Right lobe of liver (tissue), 6 donors: Measurements from ENCODE around the gene CDC25C. TPM values are rescaled to one million over a fixed set of nuclear protein-coding genes. Genes with fewer than 3 reads are reported as not detected.

ENCODE experiments used
- ATAC-seq, 4 donors: fragments of 200-7000 bp; cut with Tn5 transposase; one replicate each; pipeline ENCODE4 v1.9.1; 2020; ENCODE audit warnings: mild to moderate bottlenecking in 4 of 4, moderate library complexity in 4 of 4
- DNase-seq, 3 donors: peaks; one replicate each; pipeline ENCODE4 v3.0.0-alpha.2; 2020
- H3K27ac ChIP-seq, 3 donors: fragments of 200-600 bp; one replicate each; pipeline ENCODE4 v1.8.0; 2022
- H3K27me3 ChIP-seq, 2 donors: fragments of 200-600 bp; one replicate each; pipeline ENCODE4 v1.8.0; 2022
- H3K36me3 ChIP-seq, 4 donors: fragments of 200-600 bp; sonication (generic) in 1 of 4; one replicate each; pipeline versions ENCODE4 v1.5.1 to v1.8.0; 2017 to 2022; ENCODE audit warnings: control low read depth in 1 of 4
- H3K4me1 ChIP-seq, 4 donors: fragments of 200-600 bp; sonication (generic) in 1 of 4; one replicate each; pipeline versions ENCODE4 v1.5.1 to v1.8.0; 2017 to 2022; ENCODE audit warnings: control low read depth in 1 of 4
- H3K4me3 ChIP-seq, 3 donors: fragments of 200-600 bp; one replicate each; pipeline ENCODE4 v1.8.0; 2022
- H3K9me3 ChIP-seq, 4 donors: fragments of 200-600 bp; sonication (generic) in 1 of 4; one replicate each; pipeline versions ENCODE4 v1.5.1 to v1.8.0; 2017 to 2022; ENCODE audit warnings: control low read depth in 1 of 4
- POLR2A ChIP-seq: fragments of 450-650 bp; IDR thresholded peaks from one replicate; pipeline ENCODE4 v1.6.1; 2017; ENCODE audit warnings: antibody characterized with exemption, mild to moderate bottlenecking
- WGBS: methylation state at CpG from one replicate; pipeline ENCODE4 v1.1.6; 2018; ENCODE audit warnings: low coverage, low lambda C conversion rate; ENCODE audit not compliant: insufficient coverage; ENCODE audit errors: missing lambda C conversion rate; 5-methylcytosine and 5-hydroxymethylcytosine counted together
- intact Hi-C, 2 donors: fragments of 100-400 bp; cut with DNase I; formaldehyde crosslinking; loops; one replicate each; pipeline versions ENCODE4 v1.11.2 to v1.14.1; 2022
- total RNA-seq, 6 experiments: library from RNA; depleted of rRNA in 2 of 6; stranded (reverse); fragments of >200 nt in 2 of 6; fragmentation: NEBNext Ultra II Directional in 3 of 6; extraction: Animal tissue kit (Norgen Biotek cat#: 25700) in 3 of 6; gene quantifications; one replicate each; pipeline versions ENCODE4 v1.1.0 to v1.2.4, GENCODE V29; 2016 to 2023
- TF ChIP-seq, protein P1 (sequence below), 4 donors: fragments of 200-600 bp in 3 of 4; fragments of 450-650 bp in 1 of 4; IDR thresholded peaks; one replicate each; pipeline versions ENCODE4 v1.5.1 to v1.8.0; 2016 to 2022; ENCODE audit warnings: antibody characterized with exemption in 4 of 4, mild to moderate bottlenecking in 2 of 4
- donor health status: DM: no; HTN: yes; CAD: no.
- donor health status: DM: no; HTN: no; CAD: no.
- donor health status: DM: no; HTN: no; CAD: no.
- donor health status: DM: no; HTN: yes; CAD: no.
- donor health status: DM: no; HTN: yes; CAD: no.

Gene CDC25C
- total RNA-seq, 6 experiments from 2014 or later: 0.18 to 0.43 (median 0.24) TPM; not detected in 3

GRCh38 chr5:138338411-138339090 lies 6.9 kb upstream of the CDC25C start:
- Histone ChIP-seq H3K4me3 (peak overlapping the region; percentile 68 to 84 (median 81)), H3K9me3 (no peaks in the 10 kb centered on the region), H3K36me3 (peaks cover 0 to 24% (median 3%) of the 10 kb centered on the region in 4 donors), H3K4me1 (peaks cover 0 to 13% (median 4%) of the 10 kb centered on the region in 4 donors), H3K27me3 (no peaks in the 10 kb centered on the region), H3K27ac (peak overlapping the region; percentile 98 to 100 (median 99))
- ATAC-seq (no peak), DNase-seq (no peak)
- intact Hi-C loops: no loop called here
- TF ChIP-seq POLR2A: no peak
- TF ChIP-seq, protein P1, sequence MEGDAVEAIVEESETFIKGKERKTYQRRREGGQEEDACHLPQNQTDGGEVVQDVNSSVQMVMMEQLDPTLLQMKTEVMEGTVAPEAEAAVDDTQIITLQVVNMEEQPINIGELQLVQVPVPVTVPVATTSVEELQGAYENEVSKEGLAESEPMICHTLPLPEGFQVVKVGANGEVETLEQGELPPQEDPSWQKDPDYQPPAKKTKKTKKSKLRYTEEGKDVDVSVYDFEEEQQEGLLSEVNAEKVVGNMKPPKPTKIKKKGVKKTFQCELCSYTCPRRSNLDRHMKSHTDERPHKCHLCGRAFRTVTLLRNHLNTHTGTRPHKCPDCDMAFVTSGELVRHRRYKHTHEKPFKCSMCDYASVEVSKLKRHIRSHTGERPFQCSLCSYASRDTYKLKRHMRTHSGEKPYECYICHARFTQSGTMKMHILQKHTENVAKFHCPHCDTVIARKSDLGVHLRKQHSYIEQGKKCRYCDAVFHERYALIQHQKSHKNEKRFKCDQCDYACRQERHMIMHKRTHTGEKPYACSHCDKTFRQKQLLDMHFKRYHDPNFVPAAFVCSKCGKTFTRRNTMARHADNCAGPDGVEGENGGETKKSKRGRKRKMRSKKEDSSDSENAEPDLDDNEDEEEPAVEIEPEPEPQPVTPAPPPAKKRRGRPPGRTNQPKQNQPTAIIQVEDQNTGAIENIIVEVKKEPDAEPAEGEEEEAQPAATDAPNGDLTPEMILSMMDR (IDR thresholded peaks at IDR 0.05): no peak
- 6% methylated on average over 6 of the region's 22 CpGs for WGBS

DNA sequence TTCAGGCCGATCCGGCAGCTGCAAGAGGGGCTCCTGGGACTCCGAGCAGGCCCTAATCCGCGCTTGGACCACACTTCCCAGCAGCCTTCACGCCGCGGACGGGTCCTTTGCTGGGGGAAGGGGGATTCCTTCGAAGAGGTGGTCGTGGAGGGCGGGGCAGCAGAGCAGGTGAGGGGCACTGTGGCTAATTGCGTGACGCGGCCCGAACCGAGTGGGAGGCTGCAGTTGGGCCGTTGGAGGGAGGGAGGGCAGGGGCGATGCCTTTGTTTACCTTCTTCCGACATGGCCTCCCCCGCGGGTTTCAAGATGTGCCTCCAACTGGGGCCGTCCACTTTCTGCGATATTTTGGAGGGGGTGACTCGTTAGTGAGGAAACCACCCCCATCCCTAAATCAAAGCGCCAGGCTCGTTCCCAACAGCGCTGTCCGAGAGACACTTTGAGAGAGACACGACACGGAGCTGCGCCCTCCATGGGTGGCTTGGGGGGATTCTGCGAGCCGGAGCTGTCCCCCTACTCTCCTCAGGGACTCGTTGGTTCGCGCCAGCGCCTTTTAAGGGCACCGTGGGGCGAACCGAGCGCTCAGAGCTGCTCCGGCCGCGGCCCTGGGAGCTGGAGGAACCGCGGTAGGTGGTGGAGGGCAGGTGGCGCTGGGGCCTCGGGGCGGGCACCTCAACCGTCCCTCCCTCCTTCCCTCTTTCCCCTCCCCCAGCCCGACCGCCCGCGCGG lies 6.2 kb upstream of the CDC25C start, which contains the start of gene FAM53C:
Gene FAM53C (plus strand): TSS at position 582 of the 726 bp plus-strand sequence. CDS start 3,070 bp downstream, outside the sequence.
- Histone ChIP-seq H3K4me3 (peak within 1 kb of the TSS; percentile 68 to 84 (median 81)), H3K27me3 (no peaks in the 10 kb centered on the region), H3K9me3 (no peaks in the 10 kb centered on the region), H3K36me3 (peaks cover 0 to 17% (median 3%) of the 10 kb centered on the region in 4 donors), H3K4me1 (peaks cover 0 to 13% (median 4%) of the 10 kb centered on the region in 4 donors), H3K27ac (peak within 1 kb of the TSS; percentile 98 to 100 (median 99))
- peak; percentile 94 to 96 (median 95) for DNase-seq
- 2% methylated on average over 8 of the region's 56 CpGs for WGBS
- intact Hi-C loops: no loop called here
- ATAC-seq: peak; percentile 91 to 97 (median 94)
- TF ChIP-seq, protein P1 (IDR thresholded peaks at IDR 0.05): peak in 2 of 4 donors; percentile 7 to 14
- peak; percentile 100 for TF ChIP-seq POLR2A

- Histone ChIP-seq H3K4me3 (peak overlapping the region; percentile 68 to 84 (median 81)), H3K27ac (peak overlapping the region; percentile 98 to 100 (median 99)), H3K36me3 (peaks cover 0 to 11% (median 1%) of the 10 kb centered on the region in 4 donors), H3K4me1 (peaks cover 0 to 13% (median 4%) of the 10 kb centered on the region in 4 donors), H3K9me3 (no peaks in the 10 kb centered on the region), H3K27me3 (no peaks in the 10 kb centered on the region)
- peak; percentile 74 to 81 (median 79) for DNase-seq
- peak; percentile 45 to 66 (median 54) for ATAC-seq
- WGBS: 15% methylated on average over 10 of the region's 13 CpGs
- intact Hi-C loops: no loop called here
- TF ChIP-seq, protein P1 (IDR thresholded peaks at IDR 0.05): no peak
- no peak for TF ChIP-seq POLR2A
These were observed 5.5 kb upstream of the CDC25C start for GRCh38 chr5:138336952-138337684.

DNA sequence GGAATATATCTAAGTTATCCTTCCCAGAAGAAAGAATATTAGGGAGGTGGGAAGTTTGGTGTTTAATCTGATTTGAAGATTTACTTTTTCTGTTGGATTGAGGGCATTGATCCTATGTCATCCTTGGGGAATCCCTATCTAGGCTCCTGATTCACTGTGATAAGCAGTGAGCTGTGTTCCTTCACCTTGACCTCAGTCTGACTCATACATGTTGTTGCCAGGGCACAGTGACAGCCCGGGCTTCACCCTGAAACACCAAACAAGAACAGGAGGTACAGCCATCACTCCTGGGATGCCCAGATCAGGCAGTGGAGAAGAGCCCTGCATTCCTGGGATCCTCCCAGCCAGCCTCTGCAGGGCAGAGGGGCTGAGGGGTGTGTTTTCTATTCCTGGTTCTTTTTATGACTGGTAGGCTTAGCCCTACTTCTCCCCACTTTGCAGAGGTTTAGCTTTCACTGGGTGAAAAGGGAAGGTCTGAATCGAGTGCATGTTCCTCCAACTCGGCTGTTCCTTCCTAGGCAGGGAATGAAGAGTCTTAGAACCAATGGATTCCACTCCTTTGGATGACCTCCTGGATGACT lies 3.4 kb upstream of the CDC25C start:
- DNase-seq: no peak
- no peak for ATAC-seq
- no peaks in the 10 kb centered on the region for H3K9me3 ChIP-seq
- TF ChIP-seq POLR2A: no peak
- TF ChIP-seq, protein P1 (IDR thresholded peaks at IDR 0.05): no peak
- H3K4me3 ChIP-seq: no peak overlapping the region
- peaks cover 0 to 24% (median 3%) of the 10 kb centered on the region in 4 donors for H3K4me1 ChIP-seq
- intact Hi-C loops: no loop called here
- WGBS: 27% methylated on average over 3 of the region's 3 CpGs
- H3K27me3 ChIP-seq: no peaks in the 10 kb centered on the region
- H3K36me3 ChIP-seq: no peaks in the 10 kb centered on the region
- no peak overlapping the region for H3K27ac ChIP-seq
